Measurements from ENCODE around the gene MAS1.

GRCh38 chr6:159935633-159936032 is 44.8 kb downstream of the MAS1 start:
- TF ChIP-seq CTCF (IDR thresholded peaks at IDR 0.05) (no peak), REST (IDR thresholded peaks at IDR 0.05; ENCODE audit: insufficient read depth in 1 of 2, low read depth in 2 of 2, low read length in 1 of 2) (no peak), POLR2AphosphoS5 (IDR thresholded peaks at IDR 0.05; ENCODE audit: low read depth, low read length) (no peak), TCF7L2 (IDR thresholded peaks at IDR 0.05; ENCODE audit: low read depth, low read length) (no peak), SIN3A (IDR thresholded peaks at IDR 0.05; ENCODE audit: borderline replicate concordance, insufficient read depth, low read depth, low read length) (no peak)
